A549 (cell line): ENCODE data around the gene PCSK5.

Experiments used
- CTCF ChIP-seq: fragments of >200 bp; sonication (Bioruptor Twin); formaldehyde crosslinking; IDR thresholded peaks from 3 replicates; pipeline ENCODE4 v1.5.1; 2016
- HOXB13 ChIP-seq: fragments of 250-450 bp; sonication (Bioruptor Pico); IDR thresholded peaks from 2 replicates; pipeline ENCODE4 v1.5.0; 2020; ENCODE audit warnings: low read depth, mild to moderate bottlenecking, moderate library complexity
- RCOR1 ChIP-seq: fragments of 150-350 bp; IDR thresholded peaks from 2 replicates; pipeline ENCODE4 v1.6.1; 2014; ENCODE audit warnings: antibody characterized with exemption, low read length, low read depth
- REST ChIP-seq: fragments of 200-600 bp; sonication (generic); IDR thresholded peaks from 2 replicates; pipeline ENCODE4 v1.6.1; 2016; ENCODE audit warnings: antibody characterized with exemption, mild to moderate bottlenecking, moderate library complexity
- SMC3 ChIP-seq: fragments of >200 bp; sonication (Bioruptor Twin); formaldehyde crosslinking; IDR thresholded peaks from 3 replicates; pipeline ENCODE4 v1.6.1; 2018; ENCODE audit warnings: inconsistent platforms

- no peak for TF ChIP-seq HOXB13 (CRISPR knock-in tag)
- no peak for TF ChIP-seq SMC3
- TF ChIP-seq RCOR1, result no peak
- no peak for TF ChIP-seq CTCF
- TF ChIP-seq REST, result no peak
Observed at GRCh38 chr9:76109953-76110352, 219.5 kb downstream of the PCSK5 start.
